ENCODE measurements around the gene SCGN. TPM values are rescaled to one million over a fixed set of nuclear protein-coding genes. Genes with fewer than 3 reads are reported as not detected.

The SCGN gene
- polyA plus RNA-seq, 1 donor (not counting 4 experiments of a cell fraction or from before 2014, with no cell fraction given), result not detected

- Histone ChIP-seq H3K27me3 (ENCODE audit: control insufficient read depth, extremely low read depth, insufficient read depth, low read length) (peaks cover 3% of the 10 kb centered on the region), H3K9me3 (ENCODE audit: control insufficient read depth, low read depth, low read length) (no peaks in the 10 kb centered on the region), H3K9me1 (ENCODE audit: control insufficient read depth, extremely low read depth, insufficient read depth, low read length) (no peaks in the 10 kb centered on the region), H3K4me1 (ENCODE audit: control insufficient read depth, extremely low read depth, insufficient read depth, low read length) (no peaks in the 10 kb centered on the region), H3K4me2 (ENCODE audit: control insufficient read depth, extremely low read depth, insufficient read depth, low read depth, low read length) (no peak overlapping the region), H3K9ac (ENCODE audit: control insufficient read depth, extremely low read depth, insufficient read depth, low read length) (no peak overlapping the region), H4K20me1 (ENCODE audit: control insufficient read depth, extremely low read depth, insufficient read depth, low read length) (no peaks in the 10 kb centered on the region), H3K27ac (ENCODE audit: control insufficient read depth, insufficient read depth, low read length) (no peak overlapping the region), H3K36me3 (ENCODE audit: control insufficient read depth in 2 of 2, extremely low read depth in 1 of 2, insufficient read depth in 2 of 2, low read length in 2 of 2) (no peaks in the 10 kb centered on the region), H3K79me2 (ENCODE audit: control insufficient read depth, insufficient read depth, low read length) (no peaks in the 10 kb centered on the region), H3K4me3 (ENCODE audit: control insufficient read depth in 2 of 3, extremely low read depth in 1 of 3, insufficient read depth in 2 of 3, low read depth in 1 of 3, low read length in 3 of 3) (no peak overlapping the region), H2AFZ (ENCODE audit: control insufficient read depth, low read length) (no peak overlapping the region)
- DNase-seq (ENCODE audit: low read depth, low spot score), result no peak
- FAIRE-seq, result no peak
- TF ChIP-seq EZH2 (IDR thresholded peaks at IDR 0.05; ENCODE audit: low read length), result no peak
- TF ChIP-seq CTCF (optimal IDR thresholded peaks at IDR 0.05 in 1 of 3, IDR thresholded peaks at IDR 0.05 in 1 of 3, conservative IDR thresholded peaks at IDR 0.05 in 1 of 3; ENCODE audit: extremely low read depth in 1 of 3, insufficient read depth in 2 of 3, low read length in 3 of 3), result no peak
- dilution Hi-C loops (cut with MboI; ENCODE audit: extremely low pct_ligation_motif_present, low sequenced_read_pairs), result no loop called here
Observed at GRCh38 chr6:25699649-25700048, 47.6 kb downstream of the SCGN start.

GRCh38 chr6:25700761-25701160 is 48.7 kb downstream of the SCGN start:
- TF ChIP-seq CTCF (optimal IDR thresholded peaks at IDR 0.05 in 1 of 3, IDR thresholded peaks at IDR 0.05 in 1 of 3, conservative IDR thresholded peaks at IDR 0.05 in 1 of 3; ENCODE audit: extremely low read depth in 1 of 3, insufficient read depth in 2 of 3, low read length in 3 of 3), result no peak
- no peak for TF ChIP-seq EZH2 (IDR thresholded peaks at IDR 0.05; ENCODE audit: low read length)
- Histone ChIP-seq H3K4me3 (ENCODE audit: control insufficient read depth in 2 of 3, extremely low read depth in 1 of 3, insufficient read depth in 2 of 3, low read depth in 1 of 3, low read length in 3 of 3) (no peak overlapping the region), H3K9me1 (ENCODE audit: control insufficient read depth, extremely low read depth, insufficient read depth, low read length) (no peaks in the 10 kb centered on the region), H2AFZ (ENCODE audit: control insufficient read depth, low read length) (no peak overlapping the region), H3K36me3 (ENCODE audit: control insufficient read depth in 2 of 2, extremely low read depth in 1 of 2, insufficient read depth in 2 of 2, low read length in 2 of 2) (no peaks in the 10 kb centered on the region), H4K20me1 (ENCODE audit: control insufficient read depth, extremely low read depth, insufficient read depth, low read length) (no peaks in the 10 kb centered on the region), H3K79me2 (ENCODE audit: control insufficient read depth, insufficient read depth, low read length) (no peaks in the 10 kb centered on the region), H3K27me3 (ENCODE audit: control insufficient read depth, extremely low read depth, insufficient read depth, low read length) (peaks cover 3% of the 10 kb centered on the region), H3K27ac (ENCODE audit: control insufficient read depth, insufficient read depth, low read length) (no peak overlapping the region), H3K4me1 (ENCODE audit: control insufficient read depth, extremely low read depth, insufficient read depth, low read length) (no peaks in the 10 kb centered on the region), H3K9ac (ENCODE audit: control insufficient read depth, extremely low read depth, insufficient read depth, low read length) (no peak overlapping the region), H3K9me3 (ENCODE audit: control insufficient read depth, low read depth, low read length) (no peaks in the 10 kb centered on the region), H3K4me2 (ENCODE audit: control insufficient read depth, extremely low read depth, insufficient read depth, low read depth, low read length) (no peak overlapping the region)
- FAIRE-seq (no peak), DNase-seq (ENCODE audit: low read depth, low spot score) (no peak)
- dilution Hi-C loops (cut with MboI; ENCODE audit: extremely low pct_ligation_motif_present, low sequenced_read_pairs), result no loop called here
